Measurements from ENCODE around the gene CEP85.
A peak's percentile ranks its signal among the peaks of the same experiment; 100 is the strongest.

The CEP85 gene

DNA sequence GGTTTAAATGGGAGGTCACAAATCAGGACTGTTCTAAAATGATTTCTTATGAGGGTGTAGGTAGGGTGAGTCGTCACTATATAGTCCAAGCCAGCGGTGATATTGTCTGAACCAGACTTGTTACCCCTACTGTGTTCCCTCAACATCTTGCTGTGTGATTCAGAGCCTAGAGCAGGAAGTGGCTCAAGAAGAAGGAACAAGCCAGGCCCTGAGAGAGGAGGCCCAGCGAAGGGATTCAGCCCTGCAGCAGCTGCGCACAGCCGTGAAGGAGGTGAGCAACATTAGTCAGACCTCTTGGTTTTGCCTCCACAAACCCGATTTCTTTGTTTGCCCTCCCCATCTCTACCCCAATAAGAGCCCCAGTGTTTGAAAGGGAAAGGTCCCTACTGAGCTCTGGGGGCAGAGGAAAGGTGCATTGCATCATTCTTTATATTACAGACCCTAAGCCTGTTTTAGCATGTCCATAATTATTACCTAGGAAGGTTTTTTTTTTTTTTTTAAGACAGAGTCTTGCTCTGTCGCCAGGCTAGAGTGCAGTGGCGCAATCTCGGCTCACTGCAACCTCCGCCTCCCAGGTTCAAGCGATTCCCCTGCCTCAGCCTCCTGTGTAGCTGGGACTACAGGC is 40.9 kb downstream of the CEP85 start:
- DNase-seq (ENCODE audit: extremely low spot score), result no peak
- POLR2A ChIA-PET, result no interaction called here
- CTCF ChIA-PET, result interaction anchor here (0.8 to 21.9 kb wide), 24 partner anchors 10 to 183 kb away, joined by 3 to 690 read pairs (median 6); partner anchors contain the start of genes CD52, CEP85, UBXN11 and ZNF593
- TF ChIP-seq, protein P1, sequence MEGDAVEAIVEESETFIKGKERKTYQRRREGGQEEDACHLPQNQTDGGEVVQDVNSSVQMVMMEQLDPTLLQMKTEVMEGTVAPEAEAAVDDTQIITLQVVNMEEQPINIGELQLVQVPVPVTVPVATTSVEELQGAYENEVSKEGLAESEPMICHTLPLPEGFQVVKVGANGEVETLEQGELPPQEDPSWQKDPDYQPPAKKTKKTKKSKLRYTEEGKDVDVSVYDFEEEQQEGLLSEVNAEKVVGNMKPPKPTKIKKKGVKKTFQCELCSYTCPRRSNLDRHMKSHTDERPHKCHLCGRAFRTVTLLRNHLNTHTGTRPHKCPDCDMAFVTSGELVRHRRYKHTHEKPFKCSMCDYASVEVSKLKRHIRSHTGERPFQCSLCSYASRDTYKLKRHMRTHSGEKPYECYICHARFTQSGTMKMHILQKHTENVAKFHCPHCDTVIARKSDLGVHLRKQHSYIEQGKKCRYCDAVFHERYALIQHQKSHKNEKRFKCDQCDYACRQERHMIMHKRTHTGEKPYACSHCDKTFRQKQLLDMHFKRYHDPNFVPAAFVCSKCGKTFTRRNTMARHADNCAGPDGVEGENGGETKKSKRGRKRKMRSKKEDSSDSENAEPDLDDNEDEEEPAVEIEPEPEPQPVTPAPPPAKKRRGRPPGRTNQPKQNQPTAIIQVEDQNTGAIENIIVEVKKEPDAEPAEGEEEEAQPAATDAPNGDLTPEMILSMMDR (IDR thresholded peaks at IDR 0.05; ENCODE audit: control extremely low read depth, extremely low read depth, low read depth, missing control alignments), result no peak

DNA sequence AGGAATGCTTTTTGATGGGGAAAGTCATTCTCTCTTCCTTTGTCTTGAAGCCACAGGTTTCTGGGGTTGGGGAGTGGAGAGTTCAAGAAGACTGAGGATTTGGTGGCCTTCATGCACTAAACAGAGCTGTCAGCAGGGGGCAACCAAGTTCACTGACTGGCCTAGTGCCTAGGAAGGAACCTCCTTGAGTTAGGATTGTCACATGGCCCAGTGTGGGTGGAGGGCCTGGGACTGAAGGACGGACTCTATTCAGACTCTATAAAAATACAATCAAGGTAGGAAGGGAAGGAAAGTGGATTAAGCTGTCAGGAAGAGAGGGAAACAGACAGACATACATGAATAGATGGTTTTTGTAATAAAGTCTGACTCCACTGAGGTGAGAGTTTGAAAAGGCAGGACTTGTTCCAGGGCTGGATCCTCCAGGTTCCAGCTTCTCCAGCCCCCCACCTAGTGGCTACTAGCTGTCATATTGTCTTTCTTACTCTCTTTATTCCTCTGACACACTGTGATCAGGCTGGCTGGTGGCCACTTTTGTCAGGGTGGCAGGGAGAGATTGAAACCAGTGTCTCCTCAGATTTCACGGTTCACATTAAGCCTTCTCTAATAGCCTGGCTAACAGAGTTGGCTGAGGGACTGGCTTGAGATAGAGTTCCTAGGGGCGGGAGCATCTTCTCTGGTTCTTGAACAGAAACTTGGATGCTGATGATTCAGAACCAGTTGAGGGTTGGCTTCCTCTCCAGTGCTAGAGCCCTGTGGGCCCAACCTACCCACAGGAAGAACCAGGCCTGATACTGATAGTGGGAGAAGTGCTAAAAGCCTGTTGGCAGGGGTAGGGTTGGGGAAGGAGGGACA is 41.8 kb downstream of the CEP85 start:
- POLR2A ChIA-PET, result no interaction called here
- TF ChIP-seq, protein P1 (IDR thresholded peaks at IDR 0.05; ENCODE audit: control extremely low read depth, extremely low read depth, low read depth, missing control alignments), result peak; percentile 87
- CTCF ChIA-PET, result interaction anchor here (0.8 to 21.9 kb wide), 24 partner anchors 9 to 182 kb away, joined by 3 to 690 read pairs (median 6); partner anchors contain the start of genes CD52, CEP85, UBXN11 and ZNF593
- peak; percentile 81 for DNase-seq (ENCODE audit: extremely low spot score)

DNA sequence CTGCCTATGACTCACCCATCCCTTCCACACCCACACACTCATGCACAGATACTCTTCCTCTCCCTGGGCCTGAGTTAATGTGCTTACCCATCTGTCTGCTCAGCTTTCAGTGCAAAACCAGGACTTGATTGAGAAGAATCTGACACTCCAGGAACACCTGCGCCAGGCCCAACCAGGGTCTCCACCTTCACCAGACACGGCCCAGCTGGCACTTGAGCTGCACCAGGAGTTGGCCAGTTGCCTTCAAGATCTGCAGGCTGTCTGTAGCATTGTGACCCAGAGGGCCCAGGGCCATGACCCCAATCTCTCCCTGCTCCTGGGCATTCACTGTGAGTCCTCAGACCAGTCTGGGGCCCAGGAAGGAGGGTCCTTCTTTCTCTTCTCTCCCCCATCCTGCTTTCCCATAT is 42.4 kb downstream of the CEP85 start:
- no peak for DNase-seq (ENCODE audit: extremely low spot score)
- CTCF ChIA-PET, result interaction anchor here (0.8 to 21.9 kb wide), 18 partner anchors 9 to 153 kb away, joined by 3 to 690 read pairs (median 10); partner anchors contain the start of genes CD52, CEP85 and UBXN11
- TF ChIP-seq, protein P1 (IDR thresholded peaks at IDR 0.05; ENCODE audit: control extremely low read depth, extremely low read depth, low read depth, missing control alignments), result no peak
- POLR2A ChIA-PET, result no interaction called here

DNA sequence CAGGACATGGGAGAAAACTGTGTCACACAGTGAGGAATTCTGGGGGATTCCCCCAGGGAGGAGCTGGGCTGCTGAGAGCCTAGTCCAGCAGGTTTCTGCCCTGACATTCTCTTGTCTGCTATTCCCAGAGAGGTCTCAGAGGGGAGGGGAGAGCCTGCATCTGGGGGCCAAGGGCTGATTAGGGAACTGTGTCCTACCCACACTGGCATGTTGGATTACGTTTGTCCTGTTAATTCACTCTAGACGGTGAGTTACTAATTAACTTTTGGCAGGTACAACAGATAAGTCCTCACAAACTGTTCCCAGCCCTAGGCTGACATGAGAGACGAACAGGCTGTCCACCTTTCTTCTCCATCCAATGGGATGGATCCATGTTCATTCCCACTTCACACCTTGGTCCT is 43.3 kb downstream of the CEP85 start:
- POLR2A ChIA-PET, result no interaction called here
- DNase-seq (ENCODE audit: extremely low spot score), result no peak
- CTCF ChIA-PET, result interaction anchor here (0.9 to 21.9 kb wide), 10 partner anchors 8 to 140 kb away, joined by 3 to 690 read pairs (median 26); partner anchors contain the start of genes CD52, CEP85 and UBXN11
- TF ChIP-seq, protein P1 (IDR thresholded peaks at IDR 0.05; ENCODE audit: control extremely low read depth, extremely low read depth, low read depth, missing control alignments), result no peak

DNA sequence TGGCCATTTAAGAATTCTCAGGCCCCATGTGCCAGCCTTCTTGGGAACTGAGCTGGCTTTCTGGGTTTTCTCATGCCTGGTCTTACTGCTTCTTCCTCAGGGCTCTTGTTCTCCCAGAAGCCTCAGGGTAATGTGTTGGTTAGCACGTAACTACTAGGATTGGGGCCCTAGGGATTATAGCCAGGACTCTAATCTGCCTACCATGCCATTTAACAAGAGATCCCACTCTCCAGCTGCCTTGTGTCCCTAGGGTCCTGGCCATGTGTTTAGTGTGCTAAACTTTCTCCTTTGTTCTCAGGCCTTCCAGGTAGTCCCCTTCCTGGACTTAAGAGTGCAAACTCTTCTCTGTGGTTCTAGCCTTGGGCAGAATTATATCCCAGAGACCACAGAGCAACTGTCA is 43.7 kb downstream of the CEP85 start:
- CTCF ChIA-PET, result interaction anchor here (0.9 to 21.9 kb wide), 8 partner anchors 8 to 139 kb away, joined by 3 to 690 read pairs (median 29); partner anchors contain the start of genes CD52, CEP85 and UBXN11

DNA sequence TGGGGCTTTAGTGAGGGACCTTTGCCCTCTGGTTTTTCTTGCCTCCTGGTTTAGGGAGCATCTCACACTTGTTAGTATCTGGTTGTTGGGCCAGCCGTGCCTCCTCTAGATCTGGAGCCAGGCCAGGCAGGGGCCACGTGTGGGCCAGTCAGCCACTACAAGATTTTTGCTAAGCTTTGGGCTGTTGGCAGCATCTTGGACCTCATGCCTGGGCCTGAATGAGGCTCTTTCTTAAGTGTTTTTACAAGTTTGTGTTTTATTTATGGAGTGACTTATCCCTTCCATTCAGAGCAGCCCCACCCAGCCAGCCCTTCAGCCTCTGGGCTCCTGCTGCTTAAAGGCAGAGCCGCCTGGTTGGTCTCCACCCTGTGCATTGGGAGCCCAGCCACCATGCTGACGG is 44.3 kb downstream of the CEP85 start:
- TF ChIP-seq, protein P1 (IDR thresholded peaks at IDR 0.05; ENCODE audit: control extremely low read depth, extremely low read depth, low read depth, missing control alignments), result no peak
- CTCF ChIA-PET, result interaction anchor here (1.2 to 21.9 kb wide), 9 partner anchors 7 to 147 kb away, joined by 3 to 690 read pairs (median 11); partner anchors contain the start of genes CD52, CEP85 and UBXN11
- POLR2A ChIA-PET, result no interaction called here
- DNase-seq (ENCODE audit: extremely low spot score), result no peak

More for the DNA sequence above, 43.7 kb downstream of the CEP85 start:
- POLR2A ChIA-PET, result no interaction called here
- TF ChIP-seq, protein P1 (IDR thresholded peaks at IDR 0.05; ENCODE audit: control extremely low read depth, extremely low read depth, low read depth, missing control alignments), result no peak
- DNase-seq (ENCODE audit: extremely low spot score), result no peak
